H9 (cell line): Measurements from ENCODE around the gene TDP2. TPM values are rescaled to one million over a fixed set of nuclear protein-coding genes. Genes with fewer than 3 reads are reported as not detected.

Experiments used
- DNase-seq: peaks from one replicate; pipeline ENCODE4 v3.0.0-alpha.2; 2017
- H2AFZ ChIP-seq: one replicate; pipeline ENCODE4 v1.6.1; 2013; ENCODE audit warnings: mild to moderate bottlenecking, low read length, control low read depth, moderate library complexity
- H2AK5ac ChIP-seq: 2 replicates; pipeline ENCODE4 v1.6.1; 2013; ENCODE audit warnings: low read length, control low read depth, mixed read lengths; ENCODE audit not compliant: insufficient read length
- H2BK120ac ChIP-seq: one replicate; pipeline ENCODE4 v1.6.1; 2013; ENCODE audit warnings: low read depth, mild to moderate bottlenecking, low read length, control low read depth, inconsistent platforms; ENCODE audit not compliant: poor library complexity, severe bottlenecking
- H2BK12ac ChIP-seq: 2 replicates; pipeline ENCODE4 v1.6.1; 2013; ENCODE audit warnings: low read length, control low read depth, mixed read lengths, low read depth; ENCODE audit not compliant: insufficient read length
- H2BK15ac ChIP-seq: 2 replicates; pipeline ENCODE4 v1.6.1; 2013; ENCODE audit warnings: low read depth, low read length, control low read depth
- H2BK20ac ChIP-seq: one replicate; pipeline ENCODE4 v1.6.1; 2013; ENCODE audit warnings: low read depth, mild to moderate bottlenecking, low read length, control low read depth, inconsistent platforms; ENCODE audit not compliant: poor library complexity, severe bottlenecking
- H2BK5ac ChIP-seq: 2 replicates; pipeline ENCODE4 v1.6.1; 2013; ENCODE audit warnings: low read length, control low read depth, mixed read lengths; ENCODE audit not compliant: insufficient read length
- H3K14ac ChIP-seq: 2 replicates; pipeline ENCODE4 v1.6.1; 2013; ENCODE audit warnings: low read length, control low read depth; ENCODE audit not compliant: insufficient read depth
- H3K18ac ChIP-seq: 2 replicates; pipeline ENCODE4 v1.6.1; 2013; ENCODE audit warnings: low read depth, mild to moderate bottlenecking, mixed read lengths, low read length, control low read depth; ENCODE audit not compliant: insufficient read length
- H3K23ac ChIP-seq: 2 replicates; pipeline ENCODE4 v1.6.1; 2013; ENCODE audit warnings: low read length, control low read depth, mixed read lengths, low read depth; ENCODE audit not compliant: insufficient read length
- H3K23me2 ChIP-seq: 2 replicates; pipeline ENCODE4 v1.6.1; 2013; ENCODE audit warnings: low read depth, mild to moderate bottlenecking, mixed read lengths, low read length, control low read depth; ENCODE audit not compliant: insufficient read length, poor library complexity, severe bottlenecking
- H3K27ac ChIP-seq: 2 replicates; pipeline ENCODE4 v1.5.1; 2013; ENCODE audit warnings: low read length, control low read depth, mixed read lengths, low read depth; ENCODE audit not compliant: insufficient read length
- H3K27me3 ChIP-seq: 2 replicates; pipeline ENCODE4 v1.6.1; 2013; ENCODE audit warnings: low read length, control low read depth, inconsistent platforms; ENCODE audit not compliant: insufficient read depth
- H3K4ac ChIP-seq: 2 replicates; pipeline ENCODE4 v1.6.1; 2013; ENCODE audit warnings: low read depth, mild to moderate bottlenecking, control low read depth, inconsistent platforms, low read length, moderate library complexity
- H3K4me1 ChIP-seq: 2 replicates; pipeline ENCODE4 v1.6.1; 2013; ENCODE audit warnings: low read length, control low read depth, inconsistent platforms; ENCODE audit not compliant: insufficient read depth
- H3K4me2 ChIP-seq: 2 replicates; pipeline ENCODE4 v1.6.1; 2013; ENCODE audit warnings: low read length, control low read depth, mixed read lengths; ENCODE audit not compliant: insufficient read length, insufficient read depth
- H3K56ac ChIP-seq: 2 replicates; pipeline ENCODE4 v1.6.1; 2013; ENCODE audit warnings: low read depth, mild to moderate bottlenecking, mixed read lengths, low read length, control low read depth; ENCODE audit not compliant: insufficient read length
- H3K79me1 ChIP-seq: 2 replicates; pipeline ENCODE4 v1.6.1; 2013; ENCODE audit warnings: low read depth, mild to moderate bottlenecking, moderate library complexity, low read length, control low read depth, inconsistent platforms; ENCODE audit not compliant: insufficient read depth, poor library complexity, severe bottlenecking
- H3K79me2 ChIP-seq: 2 replicates; pipeline ENCODE4 v1.6.1; 2013; ENCODE audit warnings: low read length, control low read depth, inconsistent platforms; ENCODE audit not compliant: insufficient read depth
- H3K9ac ChIP-seq: 2 replicates; pipeline ENCODE4 v1.6.1; 2013; ENCODE audit warnings: low read length, control low read depth, mixed read lengths; ENCODE audit not compliant: insufficient read length; ENCODE audit errors: extremely low read depth
- H3K9me3 ChIP-seq: one replicate; pipeline ENCODE4 v1.6.1; 2013; ENCODE audit warnings: low read depth, low read length, inconsistent platforms; ENCODE audit not compliant: control insufficient read depth
- H3T11ph ChIP-seq: one replicate; pipeline ENCODE4 v1.6.1; 2013; ENCODE audit warnings: mild to moderate bottlenecking, low read length, control low read depth, inconsistent platforms
- H4K20me1 ChIP-seq: one replicate; pipeline ENCODE4 v1.6.1; 2013; ENCODE audit not compliant: control insufficient read depth, insufficient read length, insufficient read depth
- H4K5ac ChIP-seq: 2 replicates; pipeline ENCODE4 v1.6.1; 2013; ENCODE audit warnings: low read depth, mild to moderate bottlenecking, mixed read lengths, low read length, control low read depth; ENCODE audit not compliant: insufficient read length
- H4K8ac ChIP-seq: replicated peaks from 2 replicates; pipeline ENCODE4 v1.6.1; 2013; ENCODE audit warnings: low read length, control low read depth, mixed read lengths, low read depth; ENCODE audit not compliant: insufficient read length
- H4K91ac ChIP-seq: 2 replicates; pipeline ENCODE4 v1.6.1; 2013; ENCODE audit warnings: low read depth, mild to moderate bottlenecking, moderate library complexity, mixed read lengths, low read length, control low read depth; ENCODE audit not compliant: insufficient read length
- H3K27ac Mint-ChIP-seq, 3 experiments: 2 replicates in 2 of 3; 3 replicates in 1 of 3; pipeline ENCODE4 v1.8.0; 2020 to 2021; ENCODE audit warnings: mixed read lengths in 3 of 3, mild to moderate bottlenecking in 1 of 3, moderate library complexity in 1 of 3
- H3K27me3 Mint-ChIP-seq: 2 replicates; pipeline ENCODE4 v1.8.0; 2021; ENCODE audit warnings: low read depth, mild to moderate bottlenecking, moderate library complexity, mixed read lengths
- H3K36me3 Mint-ChIP-seq, 3 experiments: 2 replicates in 2 of 3; 3 replicates in 1 of 3; pipeline ENCODE4 v1.8.0; 2020 to 2021; ENCODE audit warnings: low read depth in 3 of 3, mixed read lengths in 3 of 3; ENCODE audit not compliant: insufficient read depth in 1 of 3
- H3K4me1 Mint-ChIP-seq, 2 experiments: 2 replicates each; pipeline ENCODE4 v1.8.0; 2020; ENCODE audit warnings: mixed read lengths in 2 of 2
- H3K4me3 Mint-ChIP-seq, 2 experiments: 2 replicates in 1 of 2; 3 replicates in 1 of 2; pipeline ENCODE4 v1.8.0; 2020 to 2021; ENCODE audit warnings: mild to moderate bottlenecking in 2 of 2, mixed read lengths in 2 of 2, moderate library complexity in 1 of 2
- H3K9me3 Mint-ChIP-seq, 2 experiments: 2 replicates in 1 of 2; 3 replicates in 1 of 2; pipeline ENCODE4 v1.8.0; 2020; ENCODE audit warnings: mild to moderate bottlenecking in 2 of 2, mixed read lengths in 2 of 2, moderate library complexity in 1 of 2
- CTCF ChIP-seq: fragments of 200-600 bp; sonication (generic); conservative IDR thresholded peaks from 3 replicates; pipeline ENCODE4 v1.8.0; 2021; ENCODE audit warnings: antibody characterized with exemption, mild to moderate bottlenecking
- WGBS: extraction: QIAGEN DNeasy Blood & Tissue Kit; methylation state at CpG from one replicate; pipeline ENCODE4 v1.1.7; 2013; ENCODE audit warnings: missing lambda C conversion rate, low lambda C conversion rate, mixed read lengths; ENCODE audit not compliant: insufficient read length; ENCODE audit errors: extremely low coverage; 5-methylcytosine and 5-hydroxymethylcytosine counted together
- total RNA-seq: library from RNA; stranded (reverse); gene quantifications from 2 replicates; pipeline ENCODE4 v1.2.1, GENCODE V29; 2021

Gene TDP2
- total RNA-seq, 1 experiment from 2014 or later: 55.6 TPM

- Histone ChIP-seq H4K91ac (no peak overlapping the region), H3K79me2 (no peaks in the 10 kb centered on the region), H3T11ph (no peak overlapping the region), H3K27me3 (no peaks in the 10 kb centered on the region), H2AK5ac (no peak overlapping the region), H4K8ac (no peak overlapping the region), H3K4me1 (no peaks in the 10 kb centered on the region), H4K5ac (no peak overlapping the region), H3K23ac (no peak overlapping the region), H2BK15ac (no peak overlapping the region), H3K18ac (no peak overlapping the region), H3K4ac (no peak overlapping the region), H2BK20ac (no peak overlapping the region), H4K20me1 (no peaks in the 10 kb centered on the region), H2BK12ac (no peak overlapping the region), H3K23me2 (no peaks in the 10 kb centered on the region), H3K27ac (no peak overlapping the region), H2AFZ (no peak overlapping the region), H3K9ac (no peak overlapping the region), H2BK5ac (no peak overlapping the region), H3K4me2 (no peak overlapping the region), H2BK120ac (no peak overlapping the region), H3K9me3 (no peaks in the 10 kb centered on the region), H3K56ac (no peak overlapping the region), H3K79me1 (no peaks in the 10 kb centered on the region), H3K14ac (no peak overlapping the region)
- no peak for DNase-seq
- Mint-ChIP-seq H3K4me1 (no peaks in the 10 kb centered on the region), H3K9me3 (no peaks in the 10 kb centered on the region), H3K27ac (peak overlapping the region in 1 of 3 experiments; percentile 69; a peak in 2 of 7 replicates), H3K36me3 (peaks cover 68 to 92% (median 90%) of the 10 kb centered on the region in 3 experiments), H3K27me3 (no peaks in the 10 kb centered on the region), H3K4me3 (no peak overlapping the region)
- no CpG with 5 or more reads among the region's 4 CpGs for WGBS
- no peak for TF ChIP-seq CTCF
Measured at GRCh38 chr6:24709014-24709711, 42.5 kb upstream of the TDP2 start.
